T-helper 2 cell treated with Interferon-gamma antibody and Interleukin-4, amounts not matched to agents 5 μg/mL and 100 μg/mL, for 36 hours (primary cell): ENCODE data around the gene ATL1.

ENCODE experiments used
- DNase-seq: peaks from one replicate; pipeline ENCODE4 v3.0.0; 2021; ENCODE audit warnings: low spot score
- H3K27ac Mint-ChIP-seq: one replicate; pipeline ENCODE4 v1.8.0; 2021; ENCODE audit warnings: mild to moderate bottlenecking, mixed read lengths
- H3K27me3 Mint-ChIP-seq: one replicate; pipeline ENCODE4 v1.8.0; 2021; ENCODE audit warnings: low read depth, mixed read lengths
- H3K36me3 Mint-ChIP-seq: one replicate; pipeline ENCODE4 v1.8.0; 2021; ENCODE audit warnings: low read depth, mixed read lengths
- H3K4me1 Mint-ChIP-seq: one replicate; pipeline ENCODE4 v1.8.0; 2021; ENCODE audit warnings: low read depth, mixed read lengths
- H3K4me3 Mint-ChIP-seq: one replicate; pipeline ENCODE4 v1.8.0; 2022; ENCODE audit warnings: mild to moderate bottlenecking, moderate library complexity, mixed read lengths
- H3K9me3 Mint-ChIP-seq: one replicate; pipeline ENCODE4 v1.8.0; 2021; ENCODE audit warnings: mixed read lengths

The ATL1 gene

GRCh38 chr14:50559990-50560930, at the start of gene ATL1:
Gene ATL1, plus strand, starts transcription at chr14:50560145. Its CDS starts 121 bp downstream, at chr14:50560266.
- Mint-ChIP-seq H3K27me3 (peaks cover 63% of the 10 kb centered on the region), H3K4me1 (peaks cover 6% of the 10 kb centered on the region), H3K27ac (no peak within 1 kb of the TSS), H3K36me3 (no peaks in the 10 kb centered on the region), H3K9me3 (no peaks in the 10 kb centered on the region), H3K4me3 (peak within 1 kb of the TSS; percentile 80)
- DNase-seq = peak; percentile 37

- Mint-ChIP-seq H3K27me3 (no peaks in the 10 kb centered on the region), H3K4me3 (no peak overlapping the region), H3K9me3 (peaks cover 6% of the 10 kb centered on the region), H3K27ac (no peak overlapping the region), H3K4me1 (no peaks in the 10 kb centered on the region), H3K36me3 (no peaks in the 10 kb centered on the region)
- no peak for DNase-seq
Observed at GRCh38 chr14:50510157-50510556, 49.8 kb upstream of the ATL1 start.

DNA sequence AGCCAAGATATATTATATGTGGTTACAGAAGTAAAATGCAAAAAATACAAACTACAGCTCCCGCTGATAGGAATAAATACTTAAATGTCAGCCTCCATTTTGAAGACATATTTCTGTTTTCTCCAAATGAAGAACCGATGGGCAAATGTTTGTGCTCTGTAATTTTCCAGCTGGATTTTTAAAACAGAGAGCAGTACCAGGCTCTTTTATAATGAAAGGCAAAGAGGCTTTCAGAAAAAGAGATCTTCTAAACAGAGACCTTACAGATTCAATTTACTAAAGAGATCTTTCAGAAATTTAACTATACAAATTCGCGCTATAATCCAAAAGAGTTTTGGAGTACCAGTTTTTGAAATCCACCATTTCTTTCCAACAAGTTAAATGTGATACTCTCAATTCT, 47.5 kb upstream of the ATL1 start:
- H3K4me1 Mint-ChIP-seq = no peaks in the 10 kb centered on the region
- H3K9me3 Mint-ChIP-seq = peaks cover 6% of the 10 kb centered on the region
- no peak overlapping the region for H3K4me3 Mint-ChIP-seq
- no peak overlapping the region for H3K27ac Mint-ChIP-seq
- no peak for DNase-seq
- no peaks in the 10 kb centered on the region for H3K27me3 Mint-ChIP-seq
- H3K36me3 Mint-ChIP-seq = no peaks in the 10 kb centered on the region

GRCh38 chr14:50516091-50516490, 43.9 kb upstream of the ATL1 start:
- Mint-ChIP-seq H3K27ac (no peak overlapping the region), H3K4me3 (no peak overlapping the region), H3K36me3 (no peaks in the 10 kb centered on the region), H3K9me3 (peaks cover 2% of the 10 kb centered on the region), H3K27me3 (no peaks in the 10 kb centered on the region), H3K4me1 (peaks cover 1% of the 10 kb centered on the region)
- DNase-seq = no peak

GRCh38 chr14:50520947-50521815, 38.8 kb upstream of the ATL1 start:
- peak overlapping the region; percentile 68 for H3K4me3 Mint-ChIP-seq
- H3K36me3 Mint-ChIP-seq = no peaks in the 10 kb centered on the region
- no peaks in the 10 kb centered on the region for H3K27me3 Mint-ChIP-seq
- H3K4me1 Mint-ChIP-seq = peaks cover 35% of the 10 kb centered on the region
- peak overlapping the region; percentile 87 for H3K27ac Mint-ChIP-seq
- peak; percentile 77 for DNase-seq
- no peaks in the 10 kb centered on the region for H3K9me3 Mint-ChIP-seq

- Mint-ChIP-seq H3K9me3 (no peaks in the 10 kb centered on the region), H3K4me3 (peak overlapping the region; percentile 68), H3K36me3 (no peaks in the 10 kb centered on the region), H3K27ac (peak overlapping the region; percentile 87), H3K4me1 (peaks cover 35% of the 10 kb centered on the region), H3K27me3 (no peaks in the 10 kb centered on the region)
- DNase-seq = peak; percentile 31
Observed at GRCh38 chr14:50521912-50522341, 38.0 kb upstream of the ATL1 start.

- Mint-ChIP-seq H3K27me3 (no peaks in the 10 kb centered on the region), H3K4me1 (peaks cover 35% of the 10 kb centered on the region), H3K36me3 (peaks cover 1% of the 10 kb centered on the region), H3K27ac (no peak overlapping the region), H3K4me3 (no peak overlapping the region), H3K9me3 (no peaks in the 10 kb centered on the region)
- no peak for DNase-seq
Observed at GRCh38 chr14:50523271-50524041, 36.5 kb upstream of the ATL1 start.

DNA sequence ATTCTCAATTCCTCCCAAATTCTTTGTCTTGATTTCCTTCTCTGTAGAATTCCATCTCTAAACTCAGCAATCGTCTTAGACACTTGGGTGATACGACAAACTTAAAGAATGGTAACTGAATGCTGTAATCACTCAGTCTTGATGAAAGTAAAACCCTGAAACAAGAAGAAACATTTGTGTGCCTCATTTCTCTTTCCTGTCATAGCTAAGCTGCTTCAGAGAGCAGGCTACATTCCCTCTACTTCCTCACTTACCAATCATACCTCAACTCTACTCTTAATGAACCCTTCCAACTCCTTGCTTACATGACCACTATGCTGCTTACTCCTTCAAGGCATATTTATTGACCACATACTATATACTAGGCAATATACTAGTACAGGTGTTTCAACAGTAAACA, 35.9 kb upstream of the ATL1 start:
- no peaks in the 10 kb centered on the region for H3K9me3 Mint-ChIP-seq
- peak overlapping the region; percentile 16 for H3K27ac Mint-ChIP-seq
- no peak for DNase-seq
- peaks cover 35% of the 10 kb centered on the region for H3K4me1 Mint-ChIP-seq
- H3K4me3 Mint-ChIP-seq = peak overlapping the region; percentile 1
- no peaks in the 10 kb centered on the region for H3K27me3 Mint-ChIP-seq
- H3K36me3 Mint-ChIP-seq = peaks cover 1% of the 10 kb centered on the region

GRCh38 chr14:50524731-50525515, 35.0 kb upstream of the ATL1 start:
- no peak for DNase-seq
- H3K4me3 Mint-ChIP-seq = peak overlapping the region; percentile 1
- H3K27ac Mint-ChIP-seq = no peak overlapping the region

DNA sequence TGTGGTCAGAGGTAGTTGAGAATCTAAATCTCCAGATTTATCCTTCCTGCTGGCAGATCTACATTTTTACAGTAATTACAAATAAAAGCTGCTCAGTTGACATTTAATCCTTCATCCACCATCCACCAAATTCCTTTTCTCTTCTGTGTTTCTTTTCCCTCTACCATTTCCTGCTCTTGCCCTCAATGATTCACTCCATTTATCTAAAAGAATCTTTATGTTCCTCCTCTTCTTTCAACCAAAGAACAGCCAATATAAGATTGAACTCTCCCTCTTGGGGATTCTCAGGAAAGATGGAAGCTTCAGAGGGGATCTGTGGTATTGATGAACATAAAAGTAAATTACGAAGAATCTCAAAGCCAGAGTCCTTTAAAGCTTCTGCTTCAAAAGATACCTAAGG, 31.9 kb upstream of the ATL1 start:
- DNase-seq = no peak
- H3K4me3 Mint-ChIP-seq = no peak overlapping the region
- no peaks in the 10 kb centered on the region for H3K9me3 Mint-ChIP-seq
- no peak overlapping the region for H3K27ac Mint-ChIP-seq
- peaks cover under 1% of the 10 kb centered on the region for H3K27me3 Mint-ChIP-seq
- peaks cover 11% of the 10 kb centered on the region for H3K36me3 Mint-ChIP-seq
- peaks cover 47% of the 10 kb centered on the region for H3K4me1 Mint-ChIP-seq

More at GRCh38 chr14:50524731-50525515, 35.0 kb upstream of the ATL1 start:
- no peaks in the 10 kb centered on the region for H3K27me3 Mint-ChIP-seq
- H3K4me1 Mint-ChIP-seq = peaks cover 42% of the 10 kb centered on the region
- no peaks in the 10 kb centered on the region for H3K9me3 Mint-ChIP-seq
- peaks cover 8% of the 10 kb centered on the region for H3K36me3 Mint-ChIP-seq

GRCh38 chr14:50529288-50530179, 30.4 kb upstream of the ATL1 start:
- no peak overlapping the region for H3K27ac Mint-ChIP-seq
- peaks cover 39% of the 10 kb centered on the region for H3K4me1 Mint-ChIP-seq
- H3K4me3 Mint-ChIP-seq = peak overlapping the region; percentile 13
- no peaks in the 10 kb centered on the region for H3K9me3 Mint-ChIP-seq
- H3K27me3 Mint-ChIP-seq = peaks cover 10% of the 10 kb centered on the region
- no peak for DNase-seq
- H3K36me3 Mint-ChIP-seq = peaks cover 11% of the 10 kb centered on the region

- Mint-ChIP-seq H3K4me3 (peak overlapping the region; percentile 13), H3K27ac (no peak overlapping the region), H3K9me3 (no peaks in the 10 kb centered on the region), H3K36me3 (peaks cover 11% of the 10 kb centered on the region), H3K4me1 (peaks cover 31% of the 10 kb centered on the region), H3K27me3 (peaks cover 12% of the 10 kb centered on the region)
- DNase-seq = no peak
Observed at GRCh38 chr14:50530358-50530757, 29.6 kb upstream of the ATL1 start.
